Measurements from ENCODE around the gene WDR27.

DNA sequence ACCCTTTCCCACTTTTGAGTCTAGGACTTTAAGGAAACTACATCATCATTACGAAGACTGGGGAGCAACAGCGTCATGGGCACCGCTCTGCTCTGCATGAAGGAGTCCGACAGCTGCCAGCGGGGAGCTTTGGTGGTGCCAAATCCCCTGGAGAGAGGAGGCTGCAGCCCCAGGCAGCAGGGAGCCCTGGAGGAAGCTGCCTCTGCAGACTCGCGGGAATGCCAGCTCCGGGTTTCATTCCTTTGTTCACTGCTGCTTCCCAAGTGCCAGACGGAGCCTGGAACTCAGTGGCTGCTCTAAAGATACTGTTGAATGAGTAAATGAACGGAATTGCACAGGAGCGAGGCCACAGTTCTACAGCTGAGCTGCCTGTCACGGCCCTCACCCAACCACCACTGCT is 251.7 kb downstream of the WDR27 start:
- TF ChIP-seq CTCF (IDR thresholded peaks at IDR 0.05; ENCODE audit: low read depth, low read length) (no peak), POLR2A (IDR thresholded peaks at IDR 0.05; ENCODE audit: extremely low read depth, insufficient read length) (no peak)
- TF ChIP-seq, protein P1, sequence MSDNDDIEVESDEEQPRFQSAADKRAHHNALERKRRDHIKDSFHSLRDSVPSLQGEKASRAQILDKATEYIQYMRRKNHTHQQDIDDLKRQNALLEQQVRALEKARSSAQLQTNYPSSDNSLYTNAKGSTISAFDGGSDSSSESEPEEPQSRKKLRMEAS (IDR thresholded peaks at IDR 0.05; ENCODE audit: low read depth, low read length) = no peak
